Kidney epithelial cell (primary cell): ENCODE results near the gene DES. TPM values are rescaled to one million over a fixed set of nuclear protein-coding genes. Genes with fewer than 3 reads are reported as not detected.
"Not testable (repeated sequence)": the region's sequence is repeated elsewhere in the genome, so short reads cannot be mapped to it uniquely, and the experiment has no call there.

ENCODE experiments used
- DNase-seq: peaks from one replicate; pipeline ENCODE4 v3.0.0-alpha.2; 2010; ENCODE audit warnings: low read depth
- H3K27me3 ChIP-seq: 2 replicates; pipeline ENCODE4 v1.6.0; 2011; ENCODE audit warnings: low read length; ENCODE audit not compliant: control insufficient read depth, insufficient read depth
- H3K36me3 ChIP-seq: 2 replicates; pipeline ENCODE4 v1.5.1; 2011; ENCODE audit warnings: low read length; ENCODE audit not compliant: control insufficient read depth, insufficient read depth
- H3K4me3 ChIP-seq: 2 replicates; pipeline ENCODE4 v1.5.1; 2011; ENCODE audit warnings: low read depth, mild to moderate bottlenecking, control low read depth, low read length
- CTCF ChIP-seq: IDR thresholded peaks from 2 replicates; pipeline ENCODE4 v1.5.1; 2011; ENCODE audit warnings: mild to moderate bottlenecking, moderate library complexity, low read length, control low read depth, inconsistent platforms; ENCODE audit not compliant: insufficient read depth, poor library complexity, severe bottlenecking
- total RNA-seq: library from RNA; depleted of rRNA; stranded (reverse); fragments of >200 nt; gene quantifications from 2 replicates; pipeline ENCODE4 v1.2.3, GENCODE V29; 2015

Gene DES
- total RNA-seq, 1 donor from 2014 or later = 0.79 TPM

GRCh38 chr2:219387306-219388120, 30.7 kb upstream of the DES start, which contains the start of gene DNPEP:
TSS of gene DNPEP (minus strand) at chr2:219387912. CDS start at chr2:219387794, 118 bp downstream.
- peak; percentile 12 for DNase-seq
- H3K4me3 ChIP-seq = peak within 1 kb of the TSS; percentile 69
- H3K36me3 ChIP-seq = peaks cover 1% of the 10 kb centered on the region
- no peaks in the 10 kb centered on the region for H3K27me3 ChIP-seq
- no peak for TF ChIP-seq CTCF

GRCh38 chr2:219388121-219388906, 29.9 kb upstream of the DES start:
- DNase-seq = peak; percentile 65
- TF ChIP-seq CTCF = peak; percentile 23
- Histone ChIP-seq H3K36me3 (peaks cover 1% of the 10 kb centered on the region), H3K27me3 (no peaks in the 10 kb centered on the region), H3K4me3 (peak overlapping the region; percentile 38)

- Histone ChIP-seq H3K36me3 (peaks cover 1% of the 10 kb centered on the region), H3K4me3 (no peak overlapping the region), H3K27me3 (no peaks in the 10 kb centered on the region)
- no peak for TF ChIP-seq CTCF
- DNase-seq = no peak
These were observed 29.3 kb upstream of the DES start for GRCh38 chr2:219388907-219389156.

- no peak overlapping the region for H3K4me3 ChIP-seq
- no peaks in the 10 kb centered on the region for H3K36me3 ChIP-seq
- no peaks in the 10 kb centered on the region for H3K27me3 ChIP-seq
- no peak for TF ChIP-seq CTCF
- DNase-seq = no peak
These were observed 25.4 kb upstream of the DES start for GRCh38 chr2:219392754-219393153.

GRCh38 chr2:219395056-219395455, 23.1 kb upstream of the DES start:
- not testable (repeated sequence) for H3K4me3 ChIP-seq, DNase-seq, H3K36me3 ChIP-seq, H3K27me3 ChIP-seq

- H3K27me3 ChIP-seq = no peaks in the 10 kb centered on the region
- no peak for DNase-seq
- no peak overlapping the region for H3K4me3 ChIP-seq
- H3K36me3 ChIP-seq = no peaks in the 10 kb centered on the region
- no peak for TF ChIP-seq CTCF
These were observed 22.6 kb upstream of the DES start for GRCh38 chr2:219395609-219396008.
